Endodermal cell (in vitro differentiated cells): ENCODE results near the gene DEFB121. TPM values are rescaled to one million over a fixed set of nuclear protein-coding genes. Genes with fewer than 3 reads are reported as not detected.

Source experiments
- DNase-seq: peaks from one replicate; pipeline ENCODE4 v3.0.0-alpha.2; 2017
- H3K27ac ChIP-seq: 2 replicates; pipeline ENCODE4 v1.5.1; 2013; ENCODE audit warnings: mild to moderate bottlenecking, low read depth, low read length, moderate library complexity
- H3K27me3 ChIP-seq: 2 replicates; pipeline ENCODE4 v1.6.1; 2013; ENCODE audit warnings: mild to moderate bottlenecking, low read length, moderate library complexity; ENCODE audit not compliant: insufficient read depth, control insufficient read depth, poor library complexity, severe bottlenecking
- H3K36me3 ChIP-seq: 2 replicates; pipeline ENCODE4 v1.7.0; 2013; ENCODE audit warnings: mild to moderate bottlenecking, low read length, moderate library complexity; ENCODE audit not compliant: control insufficient read depth, insufficient read depth
- H3K4me1 ChIP-seq: one replicate; pipeline ENCODE4 v1.7.0; 2013; ENCODE audit warnings: low read length; ENCODE audit not compliant: control insufficient read depth, insufficient read depth
- H3K4me3 ChIP-seq: 2 replicates; pipeline ENCODE4 v1.5.1; 2013; ENCODE audit warnings: mild to moderate bottlenecking, low read length, moderate library complexity
- H3K9ac ChIP-seq: 2 replicates; pipeline ENCODE4 v1.6.1; 2013; ENCODE audit warnings: mild to moderate bottlenecking, low read length, moderate library complexity; ENCODE audit not compliant: poor library complexity, severe bottlenecking; ENCODE audit errors: extremely low read depth
- H3K9me3 ChIP-seq: 2 replicates; pipeline ENCODE4 v1.6.1; 2013; ENCODE audit warnings: mild to moderate bottlenecking, low read length, moderate library complexity; ENCODE audit not compliant: control insufficient read depth
- H3K27ac Mint-ChIP-seq: 2 replicates; pipeline ENCODE4 v1.8.0; 2020; ENCODE audit warnings: mixed read lengths
- H3K27me3 Mint-ChIP-seq: 2 replicates; pipeline ENCODE4 v1.8.0; 2021; ENCODE audit warnings: mild to moderate bottlenecking, mixed read lengths; ENCODE audit not compliant: insufficient read depth
- H3K36me3 Mint-ChIP-seq: 2 replicates; pipeline ENCODE4 v1.8.0; 2020; ENCODE audit warnings: low read depth, mixed read lengths
- H3K4me1 Mint-ChIP-seq: 2 replicates; pipeline ENCODE4 v1.8.0; 2020; ENCODE audit warnings: mixed read lengths
- H3K4me3 Mint-ChIP-seq: 2 replicates; pipeline ENCODE4 v1.8.0; 2020; ENCODE audit warnings: mild to moderate bottlenecking, moderate library complexity, mixed read lengths
- H3K9me3 Mint-ChIP-seq: 2 replicates; pipeline ENCODE4 v1.8.0; 2020; ENCODE audit warnings: mild to moderate bottlenecking, mixed read lengths
- CTCF ChIP-seq: fragments of 200-600 bp; sonication (generic); conservative IDR thresholded peaks from 2 replicates; pipeline ENCODE4 v1.5.0; 2021; ENCODE audit warnings: antibody characterized with exemption, mild to moderate bottlenecking
- WGBS, 2 experiments: methylation state at CpG; one replicate each; pipeline versions ENCODE4 v1.1.5 to v1.1.7; 2013; ENCODE audit warnings: missing lambda C conversion rate in 2 of 2, mixed read lengths in 1 of 2; ENCODE audit not compliant: insufficient coverage in 1 of 2, insufficient read length in 1 of 2; 5-methylcytosine and 5-hydroxymethylcytosine counted together
- total RNA-seq, 2 donors: library from RNA; stranded (reverse); fragmentation: NEBNext Ultra II Directional in 1 of 2; extraction: Animal tissue kit (Norgen Biotek cat#: 25700) in 1 of 2; gene quantifications; 2 replicates in 1 of 2; 3 replicates in 1 of 2; pipeline ENCODE4 v1.2.1, GENCODE V29; 2021

DEFB121 gene
- total RNA-seq, 2 donors from 2014 or later, result not detected

GRCh38 chr20:31410011-31410410, 4.0 kb upstream of the DEFB121 start:
- Histone ChIP-seq H3K9ac (no peak overlapping the region), H3K4me3 (no peak overlapping the region), H3K27ac (no peak overlapping the region), H3K27me3 (no peaks in the 10 kb centered on the region), H3K36me3 (no peaks in the 10 kb centered on the region), H3K9me3 (peaks cover 69% of the 10 kb centered on the region), H3K4me1 (no peaks in the 10 kb centered on the region)
- no peak for TF ChIP-seq CTCF
- 33 to 80% methylated on average over 1 of the region's 1 CpG for WGBS, 2 experiments
- H3K4me1 Mint-ChIP-seq, result no peaks in the 10 kb centered on the region
- H3K36me3 Mint-ChIP-seq, result no peaks in the 10 kb centered on the region
- no peak overlapping the region for H3K4me3 Mint-ChIP-seq
- H3K27ac Mint-ChIP-seq, result no peak overlapping the region
- H3K9me3 Mint-ChIP-seq, result peaks cover 81% of the 10 kb centered on the region
- DNase-seq, result no peak
- H3K27me3 Mint-ChIP-seq, result no peaks in the 10 kb centered on the region

- H3K4me1 ChIP-seq, result no peaks in the 10 kb centered on the region
- peaks cover 79% of the 10 kb centered on the region for H3K9me3 ChIP-seq
- no peak overlapping the region for H3K9ac ChIP-seq
- TF ChIP-seq CTCF, result no peak
- 56 to 78% methylated on average over 1 of the region's 1 CpG for WGBS, 2 experiments
- Mint-ChIP-seq H3K36me3 (peaks cover 2% of the 10 kb centered on the region), H3K27ac (no peak overlapping the region), H3K4me1 (no peaks in the 10 kb centered on the region), H3K9me3 (peaks cover 33% of the 10 kb centered on the region), H3K27me3 (no peaks in the 10 kb centered on the region), H3K4me3 (no peak overlapping the region)
- H3K27me3 ChIP-seq, result no peaks in the 10 kb centered on the region
- no peak overlapping the region for H3K27ac ChIP-seq
- no peak for DNase-seq
- H3K4me3 ChIP-seq, result no peak overlapping the region
- no peaks in the 10 kb centered on the region for H3K36me3 ChIP-seq
Measured at GRCh38 chr20:31403886-31404285, 2.1 kb downstream of the DEFB121 start.

- Mint-ChIP-seq H3K9me3 (peaks cover 89% of the 10 kb centered on the region), H3K4me1 (no peaks in the 10 kb centered on the region), H3K4me3 (no peak overlapping the region), H3K27me3 (no peaks in the 10 kb centered on the region), H3K36me3 (peaks cover 6% of the 10 kb centered on the region), H3K27ac (no peak overlapping the region)
- DNase-seq, result no peak
- H3K27ac ChIP-seq, result no peak overlapping the region
- no peak overlapping the region for H3K9ac ChIP-seq
- H3K9me3 ChIP-seq, result peaks cover 53% of the 10 kb centered on the region
- no peak overlapping the region for H3K4me3 ChIP-seq
- no peaks in the 10 kb centered on the region for H3K27me3 ChIP-seq
- 34 to 35% methylated on average over 3 of the region's 3 CpGs for WGBS, 2 experiments
- H3K4me1 ChIP-seq, result no peaks in the 10 kb centered on the region
- no peak for TF ChIP-seq CTCF
- H3K36me3 ChIP-seq, result no peaks in the 10 kb centered on the region
Measured at GRCh38 chr20:31394900-31395299, 11.1 kb downstream of the DEFB121 start.
